Measurements from ENCODE around the gene UBQLNL.

Gene UBQLNL, protein sequence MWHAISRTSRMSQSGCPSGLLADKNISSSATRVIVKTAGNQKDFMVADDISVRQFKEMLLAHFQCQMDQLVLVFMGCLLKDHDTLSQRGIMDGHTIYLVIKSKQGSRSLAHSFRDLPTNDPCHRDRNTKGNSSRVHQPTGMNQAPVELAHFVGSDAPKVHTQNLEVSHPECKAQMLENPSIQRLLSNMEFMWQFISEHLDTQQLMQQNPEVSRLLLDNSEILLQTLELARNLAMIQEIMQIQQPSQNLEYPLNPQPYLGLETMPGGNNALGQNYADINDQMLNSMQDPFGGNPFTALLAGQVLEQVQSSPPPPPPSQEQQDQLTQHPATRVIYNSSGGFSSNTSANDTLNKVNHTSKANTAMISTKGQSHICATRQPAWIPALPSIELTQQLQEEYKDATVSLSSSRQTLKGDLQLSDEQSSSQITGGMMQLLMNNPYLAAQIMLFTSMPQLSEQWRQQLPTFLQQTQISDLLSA

DNA sequence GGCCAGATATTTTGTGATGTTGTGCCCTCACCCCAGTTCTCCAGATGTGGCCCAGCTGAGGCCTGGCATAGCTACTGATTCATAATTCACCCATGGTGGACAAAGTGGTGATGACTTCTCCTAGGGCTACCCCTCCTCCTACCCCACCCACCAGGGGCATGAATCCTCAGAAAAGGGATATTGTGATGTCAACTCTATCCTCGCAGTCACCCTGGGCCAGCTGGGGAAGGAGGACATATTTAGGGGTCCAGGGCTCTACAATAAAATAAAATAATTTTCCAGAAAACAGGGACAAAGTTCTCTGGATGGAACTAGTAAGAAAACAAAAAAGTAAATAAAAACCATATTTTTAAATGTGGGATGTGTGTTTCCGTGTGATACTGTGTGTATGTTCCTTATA is at the start of gene UBQLNL:
UBQLNL (minus strand) TSS at position 101 of the 400 bp plus-strand sequence. CDS start 258 bp downstream, outside the sequence.
- DNase-seq (ENCODE audit: low read depth in 4 of 4, low spot score in 1 of 4), result no peak

DNA sequence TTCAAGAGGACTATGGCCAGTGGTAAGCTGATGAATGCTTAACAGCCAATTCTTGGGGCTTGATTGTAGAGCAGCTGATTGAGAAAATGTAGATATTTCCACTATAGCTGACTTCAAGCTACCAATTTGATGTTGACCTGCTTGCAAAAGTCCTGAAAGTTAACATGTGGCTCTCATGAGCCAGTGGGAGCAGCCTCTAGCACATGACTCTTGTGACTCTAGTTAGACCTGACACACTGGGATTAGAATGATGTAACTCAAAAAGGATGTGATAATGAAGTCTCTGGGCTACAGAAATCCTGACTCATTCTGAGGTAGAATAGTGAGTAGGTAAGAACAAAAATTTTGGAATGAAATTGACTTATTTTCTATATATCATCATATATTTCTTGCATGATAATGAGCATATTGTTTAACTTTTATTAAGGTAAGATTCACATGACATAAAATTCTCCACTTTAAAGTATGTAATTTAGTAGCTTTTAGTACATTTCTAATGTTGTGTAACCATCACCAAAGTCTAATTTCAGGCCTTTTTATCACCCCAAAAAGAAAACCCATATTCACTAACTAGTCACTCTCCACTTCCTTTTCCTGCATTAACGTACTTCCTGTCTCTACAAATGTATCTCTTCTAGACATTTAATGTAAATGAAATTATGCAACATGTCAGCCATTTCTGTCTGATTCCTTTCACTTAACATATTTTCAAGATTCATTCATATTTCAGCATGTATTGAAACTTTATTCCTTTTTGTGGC is 47.9 kb upstream of the UBQLNL start:
- DNase-seq (ENCODE audit: low read depth in 4 of 4, low spot score in 1 of 4), result no peak

DNA sequence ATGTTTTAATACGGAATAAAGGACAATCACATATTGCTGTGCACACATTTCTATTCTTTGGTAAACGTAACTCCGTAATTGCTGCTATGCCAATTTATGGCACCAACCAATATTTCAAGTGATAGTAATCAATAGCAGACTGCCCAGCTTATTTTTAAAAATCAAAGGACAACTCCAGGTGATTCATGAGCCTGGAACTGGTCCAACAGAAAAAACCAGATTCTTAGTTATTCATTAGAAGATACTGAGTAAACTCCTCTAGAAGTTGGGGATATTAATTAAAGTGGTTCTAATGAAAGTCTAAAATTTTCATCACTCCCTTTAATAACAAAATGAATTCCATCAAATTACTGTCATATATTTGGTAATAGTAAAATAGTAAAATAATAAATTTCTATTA is 41.3 kb upstream of the UBQLNL start:
- no peak for DNase-seq (ENCODE audit: low read depth in 4 of 4, low spot score in 1 of 4)

DNA sequence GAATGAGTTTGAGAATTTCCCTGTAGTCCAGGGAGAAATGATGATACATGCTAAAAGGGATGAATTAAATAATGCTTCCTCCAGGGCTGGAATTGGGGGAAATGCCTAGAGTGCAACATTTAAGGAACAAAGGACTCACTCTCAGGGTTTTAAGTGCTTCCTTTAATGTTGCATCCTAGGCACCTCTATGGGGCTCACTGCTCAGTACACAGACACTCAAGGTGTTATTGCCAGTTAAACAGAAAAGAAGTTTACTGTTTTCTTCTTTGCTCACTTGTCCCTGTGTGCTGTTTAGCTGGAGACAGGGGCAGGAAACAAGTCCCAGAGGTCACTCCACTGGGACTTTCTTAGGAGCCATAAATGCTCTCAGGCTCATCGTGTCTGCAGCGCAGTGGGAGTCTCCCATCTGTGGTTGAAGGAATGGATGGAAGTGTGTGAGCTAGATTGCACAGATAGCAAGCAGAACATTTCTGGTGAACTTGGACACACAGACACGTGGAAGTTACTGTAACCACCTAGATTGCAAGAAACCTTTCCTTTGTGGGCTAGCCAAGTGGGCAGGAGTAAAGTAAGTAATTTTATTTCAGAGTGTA is 40.2 kb upstream of the UBQLNL start:
- DNase-seq (ENCODE audit: low read depth in 4 of 4, low spot score in 1 of 4), result no peak

DNA sequence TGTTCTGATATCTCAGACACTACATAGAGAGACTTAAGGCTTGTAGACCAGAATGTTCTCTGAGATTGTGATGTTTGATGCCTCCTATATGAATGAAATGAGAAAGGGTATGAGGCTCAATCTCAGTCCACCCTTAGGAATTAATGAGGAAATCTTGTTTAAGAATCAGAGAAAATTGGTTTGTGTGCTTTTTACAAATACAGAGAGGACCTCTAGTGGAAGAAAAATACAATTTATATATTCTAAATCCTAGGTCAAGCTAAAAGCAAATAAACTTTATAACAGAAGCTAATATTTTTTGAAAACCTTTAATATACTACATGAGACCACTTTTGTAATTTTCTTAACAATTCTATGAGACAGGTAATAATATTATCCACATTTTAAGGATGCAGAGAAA is 36.8 kb upstream of the UBQLNL start:
- DNase-seq (ENCODE audit: low read depth in 4 of 4, low spot score in 1 of 4), result no peak

DNA sequence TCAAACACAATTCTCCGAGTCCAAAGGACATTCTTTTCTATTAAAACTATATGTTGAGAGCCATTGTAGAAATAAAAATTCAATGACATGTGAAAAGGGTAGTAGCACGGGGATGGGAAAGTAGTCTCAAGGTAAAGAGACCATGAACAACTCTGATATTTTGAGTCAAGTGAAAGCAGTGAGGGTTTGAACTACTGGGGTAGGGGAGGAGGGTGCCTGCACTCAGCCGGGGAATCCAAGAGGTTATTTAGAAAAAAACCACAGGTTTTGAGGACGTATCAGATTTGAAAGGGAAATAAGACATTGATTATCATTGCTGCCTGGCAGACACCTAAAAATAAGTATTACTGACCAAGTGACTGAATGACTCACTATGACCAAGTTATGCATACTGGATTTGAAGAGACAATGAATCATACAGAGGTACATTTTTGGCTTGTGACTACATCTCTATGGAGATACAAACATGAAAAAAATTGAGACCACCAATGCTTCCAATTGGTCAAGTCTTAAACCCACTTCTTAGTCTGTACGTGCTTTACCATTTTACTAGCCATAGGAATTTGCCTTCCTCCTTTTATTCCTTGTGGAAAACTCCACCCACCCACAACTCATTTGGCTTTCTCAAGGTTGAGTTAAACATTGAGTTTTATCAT is 34.1 kb upstream of the UBQLNL start:
- no peak for DNase-seq (ENCODE audit: low read depth in 4 of 4, low spot score in 1 of 4)

DNA sequence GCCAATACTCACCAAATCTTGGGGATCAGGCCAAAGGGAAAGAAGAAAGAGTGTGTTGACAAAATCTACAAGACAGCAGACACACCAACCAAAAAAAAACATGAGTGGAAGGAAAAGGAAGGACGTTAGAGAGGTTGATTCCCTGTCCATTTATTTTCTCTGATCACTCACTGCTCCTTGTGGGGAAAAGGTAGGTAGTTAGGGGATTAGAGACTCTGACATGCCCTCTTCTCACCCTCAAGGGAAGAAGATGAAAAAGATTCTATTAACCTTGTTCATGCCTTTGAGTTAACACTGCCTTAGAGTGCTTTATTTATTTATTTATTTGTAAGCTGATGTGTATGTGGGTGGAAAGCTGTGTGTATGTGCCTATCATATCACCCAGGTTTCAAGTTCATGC is 31.9 kb upstream of the UBQLNL start, which contains the start of gene OR52H1:
OR52H1 (minus strand) TSS at position 101 of the 400 bp plus-strand sequence. CDS start 3,035 bp downstream, outside the sequence.
- no peak for DNase-seq (ENCODE audit: low read depth in 4 of 4, low spot score in 1 of 4)

DNA sequence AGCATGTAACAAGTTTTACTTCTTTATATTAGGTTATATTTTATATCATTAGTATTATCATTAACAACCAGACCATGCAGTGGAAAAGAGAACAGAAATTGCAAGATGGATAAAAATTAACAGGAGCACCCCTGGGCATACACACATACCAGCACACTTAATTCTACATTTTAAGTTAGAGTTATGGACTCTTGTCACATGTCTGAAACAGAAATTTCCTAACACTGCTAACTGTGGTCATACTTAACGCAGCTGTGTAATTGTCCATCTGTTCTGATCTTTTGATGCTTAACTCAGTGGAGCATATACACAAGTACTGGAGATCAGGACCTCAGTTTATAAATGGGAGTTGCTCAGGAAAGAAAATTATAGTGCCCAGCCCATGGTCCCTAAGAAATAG is 31.5 kb upstream of the UBQLNL start:
- no peak for DNase-seq (ENCODE audit: low read depth in 4 of 4, low spot score in 1 of 4)

DNA sequence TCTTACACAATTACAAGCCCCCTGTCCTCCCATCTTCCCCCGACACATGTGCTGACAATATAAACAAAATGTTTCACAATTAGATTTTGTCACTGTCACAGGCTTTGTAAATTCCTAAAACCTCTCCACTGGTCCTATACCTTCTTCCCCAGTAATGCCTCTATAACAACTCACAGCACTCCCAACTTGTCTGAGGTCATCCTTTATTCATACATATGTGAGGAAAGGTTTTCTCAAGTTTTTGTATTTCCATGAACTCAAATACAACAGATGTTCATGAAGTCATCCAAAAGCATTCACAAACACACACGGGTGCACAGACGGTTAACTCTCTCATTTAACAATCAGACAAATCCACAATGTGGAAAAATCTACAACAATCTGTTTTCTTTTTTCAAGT is 30.0 kb upstream of the UBQLNL start:
- DNase-seq (ENCODE audit: low read depth in 4 of 4, low spot score in 1 of 4), result no peak

DNA sequence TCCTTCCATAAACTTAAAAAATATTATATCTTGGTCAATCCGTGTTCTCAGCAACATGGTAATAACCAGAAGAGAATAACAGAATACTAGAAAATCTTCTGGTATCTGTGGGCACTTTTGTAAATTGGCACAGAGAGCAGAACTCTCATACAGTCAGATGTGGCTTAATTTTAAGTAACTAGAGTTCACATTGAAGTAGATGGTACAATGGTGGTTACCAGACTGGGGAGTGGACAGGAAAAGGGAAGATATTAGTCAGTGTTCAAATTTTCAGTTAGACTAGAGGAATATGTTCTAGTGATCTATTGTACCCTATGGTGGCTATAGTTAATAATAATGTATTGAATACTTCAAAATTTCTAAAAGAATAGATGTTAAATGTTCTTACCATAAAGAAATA is 24.9 kb upstream of the UBQLNL start:
- DNase-seq (ENCODE audit: low read depth in 4 of 4, low spot score in 1 of 4), result no peak

DNA sequence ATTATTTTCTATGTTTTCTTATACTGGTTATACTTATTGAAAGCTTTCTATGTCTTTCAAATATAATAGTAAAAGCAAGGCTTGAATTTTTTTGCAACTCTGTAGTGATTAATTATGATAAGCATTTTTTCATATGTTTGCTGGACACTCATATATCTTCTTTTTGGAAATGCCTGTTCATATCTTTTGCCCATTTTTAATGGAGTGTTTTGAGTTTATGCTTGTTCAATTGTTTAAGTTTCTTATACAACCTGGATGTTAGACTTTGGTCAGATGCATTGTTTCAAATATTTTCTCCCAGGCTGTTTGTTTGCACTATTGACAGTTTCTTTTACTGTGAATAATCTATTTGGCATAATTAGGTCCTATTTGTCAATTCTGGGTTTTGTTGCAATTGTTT is 20.0 kb upstream of the UBQLNL start:
- no peak for DNase-seq (ENCODE audit: low read depth in 4 of 4, low spot score in 1 of 4)

DNA sequence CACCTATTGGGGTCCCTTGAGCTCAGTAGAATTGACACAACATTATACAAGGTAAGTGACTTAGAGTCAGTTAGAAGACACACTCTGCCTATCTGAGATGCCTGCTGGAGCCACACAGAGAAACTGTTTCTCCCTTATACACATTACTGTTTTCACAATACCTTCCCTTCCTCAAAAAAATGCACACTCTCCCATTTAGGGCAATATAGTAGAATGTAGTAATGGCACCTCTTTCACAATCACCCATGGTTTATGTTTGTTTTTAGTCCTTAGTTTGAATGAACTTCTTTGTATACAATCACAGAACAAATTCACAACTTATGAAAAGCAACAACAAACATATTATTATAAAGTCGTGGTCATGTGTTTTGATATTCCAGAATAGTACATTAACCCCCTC is 17.5 kb upstream of the UBQLNL start:
- no peak for DNase-seq (ENCODE audit: low read depth in 4 of 4, low spot score in 1 of 4)

DNA sequence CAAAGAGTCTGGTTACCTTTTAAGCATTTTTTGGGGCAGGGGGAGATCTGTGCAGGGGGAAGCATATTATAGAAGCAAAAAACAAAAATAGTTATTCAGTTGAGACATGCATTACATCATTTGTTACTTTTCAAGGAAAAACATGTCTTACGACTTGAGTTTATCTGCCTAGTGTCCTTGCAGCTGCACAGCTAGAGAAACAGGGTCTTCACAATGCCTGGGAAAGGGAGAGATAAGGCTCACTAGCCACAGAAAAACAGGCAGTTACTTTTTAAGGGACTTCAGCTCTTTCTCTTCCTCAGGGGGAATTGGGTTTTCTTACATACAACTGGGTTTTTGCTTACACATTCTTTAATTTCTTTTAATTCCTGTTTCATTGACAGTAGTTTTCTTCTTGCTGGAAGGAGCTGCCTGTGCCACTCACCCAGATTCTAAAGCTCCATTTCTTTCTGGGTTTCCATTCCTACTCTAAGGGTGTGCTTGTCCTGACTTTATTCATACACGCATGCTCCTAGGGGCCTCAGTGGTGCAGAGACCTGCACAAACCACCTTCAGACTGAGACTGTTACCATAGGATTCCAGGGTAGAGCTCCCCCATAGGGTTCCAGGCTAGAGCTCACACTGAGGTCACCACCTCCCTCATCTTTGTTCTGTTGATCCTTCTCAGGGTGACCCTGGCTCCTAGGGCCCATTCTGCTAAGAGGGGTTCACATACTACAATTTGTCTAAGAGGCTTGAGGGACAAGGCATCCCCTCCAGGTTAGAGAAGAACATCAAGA is 14.7 kb upstream of the UBQLNL start:
- no peak for DNase-seq (ENCODE audit: low read depth in 4 of 4, low spot score in 1 of 4)

DNA sequence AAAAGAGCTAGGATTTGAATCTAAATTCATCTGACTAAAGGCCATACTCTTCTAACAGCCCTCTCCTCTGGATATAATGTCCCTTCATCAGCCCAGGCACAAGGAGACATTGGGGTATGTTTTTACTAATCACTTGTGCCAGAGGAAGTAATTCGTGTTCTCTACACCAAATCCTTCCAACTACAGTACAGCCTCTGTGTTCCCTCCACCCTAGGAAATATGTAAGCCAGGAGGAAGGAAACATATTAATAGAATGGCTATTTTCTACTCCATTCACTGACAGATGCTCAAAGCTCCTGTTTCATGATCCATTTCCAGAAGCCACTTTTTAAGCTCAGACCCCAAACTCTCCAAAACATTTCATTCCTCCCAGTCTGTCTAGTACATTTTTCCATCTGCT is 12.0 kb upstream of the UBQLNL start:
- DNase-seq (ENCODE audit: low read depth in 4 of 4, low spot score in 1 of 4), result no peak

DNA sequence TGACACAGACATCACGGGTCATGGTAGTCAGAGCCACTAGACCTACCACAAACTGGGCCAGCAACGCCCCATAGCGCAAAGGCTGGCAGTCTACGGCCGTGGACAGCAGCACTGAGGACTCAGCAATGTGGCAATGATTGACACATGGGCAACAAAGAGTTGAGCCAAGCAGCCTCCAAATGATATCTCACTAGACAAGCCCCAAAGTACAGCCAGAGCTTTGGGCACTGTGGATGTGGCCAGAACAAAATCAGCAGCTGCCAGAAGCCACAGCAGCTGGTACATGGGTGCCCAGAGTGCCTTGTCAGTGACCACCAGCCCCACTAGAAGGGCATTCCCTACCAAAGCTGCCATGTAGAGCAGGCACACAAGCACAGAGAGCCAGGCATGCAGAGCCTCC is 11.2 kb upstream of the UBQLNL start:
- no peak for DNase-seq (ENCODE audit: low read depth in 4 of 4, low spot score in 1 of 4)

DNA sequence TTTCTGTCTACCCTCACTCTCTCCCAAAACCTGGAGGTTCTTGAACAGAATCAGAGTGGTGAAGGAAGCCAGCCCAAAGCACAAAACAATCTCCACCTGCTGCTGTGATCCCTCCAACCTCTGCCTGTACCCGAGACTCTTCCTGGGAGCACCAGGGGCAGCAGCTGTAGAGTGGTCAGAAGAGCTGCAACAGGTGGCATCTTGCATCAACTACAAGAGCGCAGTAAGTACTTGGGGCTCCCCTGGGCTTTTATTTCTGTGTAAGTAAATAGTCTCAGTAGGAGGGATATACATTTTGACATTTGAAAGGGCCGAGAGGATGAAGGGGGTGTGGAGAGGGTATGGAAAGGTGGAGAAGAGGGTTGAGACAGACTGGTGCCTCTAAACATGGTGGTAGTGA is 8.3 kb upstream of the UBQLNL start:
- no peak for DNase-seq (ENCODE audit: low read depth in 4 of 4, low spot score in 1 of 4)

DNA sequence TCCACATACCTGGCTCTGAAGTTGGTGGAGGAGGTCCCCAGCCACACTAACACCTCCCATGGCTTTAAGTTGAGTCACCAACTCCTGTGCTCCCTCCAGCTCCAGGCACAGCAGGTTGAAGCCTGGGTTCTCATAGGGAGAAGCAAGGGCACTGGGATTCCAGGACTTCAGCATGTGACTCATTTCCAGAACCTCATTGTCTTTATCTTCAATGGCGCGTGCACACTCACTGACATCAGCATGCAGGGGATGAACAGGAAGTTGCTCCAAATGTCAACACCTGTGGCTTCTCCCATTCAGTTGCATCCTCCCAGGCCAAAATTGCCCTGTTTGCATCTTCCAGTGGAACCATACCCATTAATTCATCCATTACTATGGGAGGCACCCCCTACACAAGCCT is 5.8 kb upstream of the UBQLNL start:
- DNase-seq (ENCODE audit: low read depth in 4 of 4, low spot score in 1 of 4), result no peak

DNA sequence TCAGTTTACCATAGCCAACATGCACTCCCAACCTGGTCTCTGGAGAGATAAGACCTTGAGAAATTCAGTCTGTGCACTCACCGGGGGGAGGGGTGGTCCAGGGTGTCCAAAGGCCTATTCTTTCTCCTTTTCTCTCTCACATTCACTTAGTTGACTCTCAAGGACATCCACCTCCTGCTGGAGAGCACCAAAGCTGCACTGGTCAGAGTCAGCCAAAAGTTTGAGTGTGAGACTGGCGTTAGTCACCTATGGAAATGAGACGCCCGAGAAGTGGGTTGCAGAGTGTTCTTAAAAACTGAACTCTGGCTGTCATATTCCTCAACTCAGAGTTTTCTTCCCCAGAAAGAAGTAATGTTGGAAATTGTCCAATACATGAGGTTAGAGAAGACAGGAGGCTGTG is 5.0 kb upstream of the UBQLNL start:
- DNase-seq (ENCODE audit: low read depth in 4 of 4, low spot score in 1 of 4), result no peak

DNA sequence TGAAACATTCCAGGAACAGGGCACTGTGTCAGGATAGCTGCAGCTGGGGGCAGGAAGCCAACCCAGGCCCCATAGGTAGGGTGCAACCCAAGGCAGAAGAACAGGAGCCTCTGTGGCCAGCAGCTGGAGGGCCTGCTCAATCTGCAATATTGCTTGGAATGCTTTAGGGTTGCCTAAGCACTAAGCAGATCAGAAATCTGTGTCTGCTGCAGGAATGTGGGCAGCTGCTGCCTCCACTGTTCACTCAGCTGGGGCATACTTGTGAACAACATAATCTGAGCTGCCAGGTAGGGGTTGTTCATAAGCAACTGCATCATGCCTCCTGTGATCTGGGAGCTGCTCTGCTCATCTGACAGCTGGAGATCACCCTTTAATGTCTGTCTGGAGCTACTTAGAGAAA is 1.7 kb downstream of the UBQLNL start:
- DNase-seq (ENCODE audit: low read depth in 4 of 4, low spot score in 1 of 4), result no peak

DNA sequence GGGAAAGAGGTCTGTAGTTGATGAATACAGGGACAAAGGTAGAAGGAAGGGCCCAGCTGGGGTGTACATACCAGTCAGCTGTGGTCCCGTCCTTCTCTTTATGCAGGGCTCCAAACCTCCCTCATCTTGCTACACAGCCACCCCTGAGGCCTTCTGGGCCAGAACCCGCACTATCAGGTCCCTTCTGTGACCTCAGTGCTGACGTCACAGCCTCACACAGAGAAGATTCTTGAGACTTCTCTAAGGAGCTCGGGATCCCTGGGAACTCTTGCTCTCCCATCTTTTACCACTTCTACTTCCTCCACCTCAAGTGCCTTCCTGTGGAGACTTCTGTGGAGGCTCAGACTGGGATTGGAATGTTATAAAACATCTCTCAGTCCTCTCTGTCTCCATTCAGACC is 6.7 kb downstream of the UBQLNL start, which contains the start of gene UBQLN3:
UBQLN3 (minus strand) TSS at position 155 of the 400 bp plus-strand sequence. CDS start 399 bp downstream, outside the sequence.
- DNase-seq (ENCODE audit: low read depth in 4 of 4, low spot score in 1 of 4), result no peak

Data from stimulated activated CD4-positive, alpha-beta T cell treated with anti-CD3 and anti-CD28 coated beads, Interleukin-1b, Interleukin-23, amount 100 ng/mL, for 24 hours (primary cell).